LNCaP clone FGC (cell line): ENCODE measurements around the gene FN3KRP.

ENCODE experiments used
- DNase-seq: peaks from one replicate; pipeline ENCODE4 v3.0.0-alpha.2; 2011; ENCODE audit warnings: low read depth
- H3K4me3 ChIP-seq: 2 replicates; pipeline ENCODE4 v1.5.1; 2011; ENCODE audit warnings: mild to moderate bottlenecking, low read depth, low read length, control low read depth
- CTCF ChIP-seq: IDR thresholded peaks from 2 replicates; pipeline ENCODE4 v1.5.1; 2012; ENCODE audit warnings: mild to moderate bottlenecking; ENCODE audit not compliant: control insufficient read depth, insufficient read depth; ENCODE audit errors: extremely low read depth

The FN3KRP gene

DNA sequence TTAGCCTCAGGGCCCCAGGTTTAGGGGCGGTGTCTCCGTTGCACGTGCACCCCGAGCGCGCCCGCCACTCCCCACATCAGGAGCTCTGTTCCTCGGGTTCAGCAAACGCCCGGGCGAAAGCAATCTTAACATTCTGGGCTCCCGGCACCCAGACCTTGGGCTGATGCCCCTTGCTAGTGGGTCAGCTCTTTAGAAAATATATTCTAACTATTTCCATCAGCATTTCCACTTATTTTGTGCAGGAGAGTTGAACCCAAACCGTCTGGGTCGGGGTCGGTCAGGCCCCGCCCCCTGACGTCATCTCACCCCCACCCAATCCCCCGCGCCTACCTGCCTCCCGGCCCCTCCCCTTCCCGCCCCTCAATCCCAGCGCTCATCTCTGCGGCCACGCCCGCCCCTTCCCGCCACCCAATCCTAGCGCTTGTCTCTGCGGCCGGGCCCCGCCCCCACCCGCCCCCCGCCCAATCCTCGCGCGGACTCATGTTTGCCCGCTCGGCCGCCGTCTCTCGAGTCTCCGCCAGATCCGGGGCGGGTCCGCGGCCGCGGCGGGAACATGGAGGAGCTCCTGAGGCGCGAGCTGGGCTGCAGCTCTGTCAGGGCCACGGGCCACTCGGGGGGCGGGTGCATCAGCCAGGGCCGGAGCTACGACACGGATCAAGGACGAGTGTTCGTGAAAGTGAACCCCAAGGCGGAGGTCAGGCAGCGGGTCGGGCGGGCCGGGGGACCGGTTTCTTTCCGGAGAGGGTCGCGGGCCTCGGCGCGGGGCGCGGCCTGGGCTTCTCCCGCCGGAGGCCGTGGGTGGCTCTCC lies at the start of gene FN3KRP:
FN3KRP (plus strand) TSS at position 504 of the 808 bp plus-strand sequence; CDS start at position 554, 50 bp downstream.
- no peak for TF ChIP-seq CTCF
- DNase-seq: peak; percentile 73
- H3K4me3 ChIP-seq: peak within 1 kb of the TSS; percentile 76

DNA sequence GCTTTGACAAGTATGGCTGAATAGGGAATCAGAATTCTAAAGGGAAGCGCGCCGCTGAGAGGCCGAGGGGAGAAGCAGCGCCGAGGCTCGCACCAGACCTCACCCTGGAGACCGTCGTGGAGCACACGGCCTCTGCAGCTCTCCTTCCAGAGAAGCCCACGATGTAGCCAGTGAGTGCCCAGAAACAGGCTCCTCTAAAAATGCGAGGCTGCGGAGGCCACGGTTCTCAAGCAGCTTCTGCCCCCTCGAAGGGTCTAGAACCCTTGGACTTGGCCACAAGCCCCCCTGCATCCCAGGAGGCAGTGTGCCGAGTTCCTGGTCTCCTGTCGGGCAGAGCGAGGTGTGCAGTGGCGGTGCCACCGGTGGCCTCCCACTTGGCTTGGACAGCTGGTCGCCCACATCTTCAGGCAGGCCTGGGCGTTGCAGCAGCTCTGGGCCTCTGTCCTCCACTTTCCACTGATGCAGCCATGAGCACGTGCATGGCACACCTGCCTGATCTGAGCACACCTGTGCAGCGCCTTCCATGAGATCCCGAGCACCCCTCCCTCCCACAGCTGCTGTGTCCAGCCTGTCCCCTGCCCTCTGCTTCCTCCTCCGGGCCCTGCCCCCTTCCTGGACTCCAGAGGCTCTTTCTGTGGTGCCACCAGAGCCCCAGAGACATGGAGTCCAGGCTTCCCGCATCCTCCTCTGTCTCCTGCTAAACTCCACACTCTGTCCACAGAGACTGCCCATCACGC lies 49.4 kb upstream of the FN3KRP start:
- DNase-seq: no peak
- TF ChIP-seq CTCF: no peak
- H3K4me3 ChIP-seq: no peak overlapping the region

GRCh38 chr17:82667668-82668000 lies 48.9 kb upstream of the FN3KRP start:
- no peak for TF ChIP-seq CTCF
- no peak overlapping the region for H3K4me3 ChIP-seq
- no peak for DNase-seq

- no peak for TF ChIP-seq CTCF
- no peak overlapping the region for H3K4me3 ChIP-seq
These were observed 48.4 kb upstream of the FN3KRP start for GRCh38 chr17:82668024-82668630.

GRCh38 chr17:82668631-82669099 lies 47.8 kb upstream of the FN3KRP start:
- no peak overlapping the region for H3K4me3 ChIP-seq
- DNase-seq: no peak
- no peak for TF ChIP-seq CTCF

More at GRCh38 chr17:82668024-82668630, 48.4 kb upstream of the FN3KRP start:
- DNase-seq: no peak

DNA sequence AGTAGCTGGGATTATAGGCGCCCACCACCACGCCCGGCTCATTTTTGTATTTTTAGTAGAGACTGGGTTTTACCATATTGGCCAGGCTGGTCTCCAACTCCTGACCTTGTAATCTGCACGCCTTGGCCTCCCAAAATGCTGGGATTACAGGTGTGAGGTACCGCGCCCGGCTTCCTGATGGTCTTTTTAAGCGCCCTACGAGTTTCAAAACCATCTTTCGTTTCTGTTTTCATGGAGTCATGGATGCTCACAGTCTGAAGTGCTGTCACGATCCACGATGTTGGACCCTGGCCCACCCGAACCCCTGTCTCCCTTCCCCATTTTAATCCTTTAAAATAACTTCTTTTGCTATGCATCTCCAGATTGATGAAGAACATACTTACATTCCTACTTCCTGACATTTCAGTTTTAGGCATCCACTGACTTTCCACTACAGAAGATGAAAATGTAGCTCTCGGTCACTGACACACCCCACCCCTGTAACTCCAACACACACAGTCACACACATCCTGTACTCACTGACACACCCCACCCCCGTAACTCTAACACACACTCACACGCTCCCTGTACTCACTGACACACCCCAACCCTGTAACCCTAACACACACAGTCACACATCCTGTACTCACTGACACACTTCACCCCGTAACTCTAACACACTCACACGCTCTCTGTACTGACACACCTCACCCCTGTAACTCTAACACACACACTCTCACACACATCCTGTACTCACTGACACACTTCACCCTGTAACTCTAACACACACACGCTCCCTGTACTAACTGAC lies 45.6 kb upstream of the FN3KRP start:
- TF ChIP-seq CTCF: no peak
- DNase-seq: no peak
- H3K4me3 ChIP-seq: no peak overlapping the region
